Kidney (tissue), 22 donors: ENCODE measurements around the gene NPPA. TPM values are rescaled to one million over a fixed set of nuclear protein-coding genes. Genes with fewer than 3 reads are reported as not detected.
"Not testable (repeated sequence)": the region's sequence is repeated elsewhere in the genome, so short reads cannot be mapped to it uniquely, and the experiment has no call there.

Experiments used
- DNase-seq, 5 donors: peaks; one replicate each; pipeline ENCODE4 v3.0.0-alpha.2; 2013 to 2020
- FAIRE-seq: peaks from 2 replicates; lab custom pipeline; 2012; peaks lifted over from hg19 to GRCh38; lab: Jason Lieb, UNC
- H3K27ac ChIP-seq, 2 donors: one replicate each; pipeline ENCODE4 v1.7.0; 2013; ENCODE audit warnings: low read depth in 2 of 2, low read length in 2 of 2, inconsistent platforms in 1 of 2
- H3K27me3 ChIP-seq: one replicate; pipeline ENCODE4 v1.7.1; 2013; ENCODE audit warnings: low read length, inconsistent platforms; ENCODE audit not compliant: control insufficient read depth, insufficient read depth
- H3K36me3 ChIP-seq, 3 donors: one replicate each; pipeline versions ENCODE4 v1.7.0 to v1.7.1; 2013; ENCODE audit warnings: low read length in 3 of 3, control low read depth in 1 of 3, inconsistent platforms in 1 of 3; ENCODE audit not compliant: insufficient read depth in 3 of 3, control insufficient read depth in 2 of 3
- H3K4me1 ChIP-seq, 3 donors: one replicate each; pipeline versions ENCODE4 v1.7.0 to v1.7.1; 2013; ENCODE audit warnings: low read length in 3 of 3, inconsistent platforms in 1 of 3, low read depth in 1 of 3; ENCODE audit not compliant: control insufficient read depth in 2 of 3, insufficient read depth in 2 of 3
- H3K4me3 ChIP-seq, 3 donors: one replicate each; pipeline versions ENCODE4 v1.7.0 to v1.8.1; 2013; ENCODE audit warnings: low read length in 3 of 3, control low read depth in 1 of 3, inconsistent platforms in 1 of 3
- H3K9ac ChIP-seq, 3 donors: one replicate each; pipeline versions ENCODE4 v1.7.0 to v1.7.1; 2013; ENCODE audit warnings: low read length in 3 of 3, control low read depth in 1 of 3, inconsistent platforms in 1 of 3
- H3K9me3 ChIP-seq, 3 donors: one replicate each; pipeline versions ENCODE4 v1.7.0 to v1.7.1; 2013; ENCODE audit warnings: low read length in 3 of 3, control low read depth in 1 of 3, inconsistent platforms in 1 of 3; ENCODE audit not compliant: control insufficient read depth in 2 of 3, insufficient read depth in 1 of 3
- intact Hi-C: fragments of 100-400 bp; cut with DNase I; formaldehyde crosslinking; loops from one replicate; pipeline ENCODE4 v1.11.1; 2022
- long read RNA-seq, 10 donors: library from polyadenylated mRNA in 1 of 10; unstranded in 1 of 10; transcript quantifications; one replicate each; pipeline ENCODE4 v2.0.0 and lab custom pipeline, GENCODE V29; 2021 to 2026
- polyA plus RNA-seq: library from polyadenylated mRNA; stranded (reverse); fragments of 350-450 nt; fragmentation: Illumina TruSeq; extraction: RNeasy Lipid Tissue Mini Kit (QIAGEN cat#74804); gene quantifications from one replicate; pipeline ENCODE4 v1.2.3, GENCODE V29; 2014; ENCODE audit warnings: low read depth, low replicate concordance; ENCODE audit not compliant: insufficient read depth
- total RNA-seq: library from RNA; stranded (reverse); fragmentation: NEBNext Ultra II Directional; extraction: Animal tissue kit (Norgen Biotek cat#: 25700); gene quantifications from one replicate; pipeline ENCODE4 v1.2.1, GENCODE V29; 2021
- TF ChIP-seq, protein P1 (sequence below): IDR thresholded peaks from 3 replicates; pipeline ENCODE4 v1.5.1; 2012; ENCODE audit warnings: mild to moderate bottlenecking, moderate library complexity, borderline replicate concordance; ENCODE audit not compliant: insufficient read depth; ENCODE audit errors: extremely low read depth
- donor health status: control.
- donor health status: control.
- donor health status: control.
- donor health status: control.
- donor health status: control.
- donor health status: DM: yes; HTN: yes; CAD: no.
- donor health status: Normal renal cell carcinoma (clear cell type).

NPPA gene
- total RNA-seq (0.50 TPM), polyA plus RNA-seq (not detected)
- long read RNA-seq, donor 1: 0 reads
- long read RNA-seq, donor 2: 0 reads
- long read RNA-seq, donor 3: 0 reads
- long read RNA-seq, donor 4: 0 reads
- long read RNA-seq, donor 5: 0 reads
- long read RNA-seq, donor 6, transcript NPPA-202 (3 exons, 855 nt): major isoform, 5 of 5 reads
- long read RNA-seq, donor 6, partial matches to known transcripts: 0 of 5 reads
- long read RNA-seq, donor 6, other reads (novel, unspliced or antisense): 0 of 5 reads
- long read RNA-seq, donor 7: 0 reads
- long read RNA-seq, donor 8: 0 reads
- long read RNA-seq, donor 9: 0 reads
- long read RNA-seq, donor 10: 0 reads

DNA sequence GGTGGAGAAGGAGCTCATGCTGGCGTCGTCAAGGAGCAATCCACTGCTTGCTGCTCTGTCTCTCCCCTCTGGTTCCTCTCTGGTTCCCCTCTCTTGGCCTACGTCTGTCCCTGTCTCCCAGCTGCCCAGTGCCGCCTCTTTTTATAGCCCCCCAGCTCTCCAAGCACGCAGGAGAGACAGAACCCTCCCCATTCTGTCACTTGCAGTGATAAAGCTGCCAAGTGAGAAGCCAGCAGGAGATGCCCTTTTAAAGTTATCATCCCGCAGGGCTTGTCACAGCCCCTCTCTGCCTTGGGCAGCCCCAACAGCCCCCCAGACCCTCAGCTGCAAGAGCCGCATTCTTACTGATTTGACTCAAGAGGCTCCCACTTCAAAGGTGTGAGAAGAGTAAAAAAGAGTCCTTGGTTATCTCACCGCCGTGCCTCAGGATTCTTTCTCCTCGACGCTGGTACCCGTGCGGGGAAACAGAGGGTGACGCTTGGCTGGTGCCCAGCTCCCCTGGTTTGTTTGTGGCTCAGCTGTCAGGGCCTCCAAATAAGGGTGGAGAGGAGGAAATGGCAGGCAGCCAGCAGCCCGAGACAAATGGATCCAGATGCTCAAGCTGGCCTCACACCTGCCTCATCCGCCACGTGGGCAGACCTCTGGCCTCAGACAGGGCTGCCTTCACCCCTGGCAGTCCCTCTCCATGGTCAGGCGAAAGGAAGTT, at the start of gene NPPA:
NPPA (minus strand) TSS at position 117 of the 706 bp plus-strand sequence; CDS start at position 18, 99 bp downstream.
- intact Hi-C loops: no loop called here
- no peak for FAIRE-seq
- no peak within 1 kb of the TSS for H3K4me3 ChIP-seq
- H3K9ac ChIP-seq: no peak within 1 kb of the TSS
- H3K36me3 ChIP-seq: peaks cover 2 to 19% (median 9%) of the 10 kb centered on the region in 3 donors
- DNase-seq: peak in 1 of 5 donors; percentile 34
- TF ChIP-seq, protein P1, sequence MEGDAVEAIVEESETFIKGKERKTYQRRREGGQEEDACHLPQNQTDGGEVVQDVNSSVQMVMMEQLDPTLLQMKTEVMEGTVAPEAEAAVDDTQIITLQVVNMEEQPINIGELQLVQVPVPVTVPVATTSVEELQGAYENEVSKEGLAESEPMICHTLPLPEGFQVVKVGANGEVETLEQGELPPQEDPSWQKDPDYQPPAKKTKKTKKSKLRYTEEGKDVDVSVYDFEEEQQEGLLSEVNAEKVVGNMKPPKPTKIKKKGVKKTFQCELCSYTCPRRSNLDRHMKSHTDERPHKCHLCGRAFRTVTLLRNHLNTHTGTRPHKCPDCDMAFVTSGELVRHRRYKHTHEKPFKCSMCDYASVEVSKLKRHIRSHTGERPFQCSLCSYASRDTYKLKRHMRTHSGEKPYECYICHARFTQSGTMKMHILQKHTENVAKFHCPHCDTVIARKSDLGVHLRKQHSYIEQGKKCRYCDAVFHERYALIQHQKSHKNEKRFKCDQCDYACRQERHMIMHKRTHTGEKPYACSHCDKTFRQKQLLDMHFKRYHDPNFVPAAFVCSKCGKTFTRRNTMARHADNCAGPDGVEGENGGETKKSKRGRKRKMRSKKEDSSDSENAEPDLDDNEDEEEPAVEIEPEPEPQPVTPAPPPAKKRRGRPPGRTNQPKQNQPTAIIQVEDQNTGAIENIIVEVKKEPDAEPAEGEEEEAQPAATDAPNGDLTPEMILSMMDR: no peak
- H3K4me1 ChIP-seq: no peaks in the 10 kb centered on the region
- H3K9me3 ChIP-seq: no peaks in the 10 kb centered on the region
- no peak within 1 kb of the TSS for H3K27ac ChIP-seq
- H3K27me3 ChIP-seq: no peaks in the 10 kb centered on the region

DNA sequence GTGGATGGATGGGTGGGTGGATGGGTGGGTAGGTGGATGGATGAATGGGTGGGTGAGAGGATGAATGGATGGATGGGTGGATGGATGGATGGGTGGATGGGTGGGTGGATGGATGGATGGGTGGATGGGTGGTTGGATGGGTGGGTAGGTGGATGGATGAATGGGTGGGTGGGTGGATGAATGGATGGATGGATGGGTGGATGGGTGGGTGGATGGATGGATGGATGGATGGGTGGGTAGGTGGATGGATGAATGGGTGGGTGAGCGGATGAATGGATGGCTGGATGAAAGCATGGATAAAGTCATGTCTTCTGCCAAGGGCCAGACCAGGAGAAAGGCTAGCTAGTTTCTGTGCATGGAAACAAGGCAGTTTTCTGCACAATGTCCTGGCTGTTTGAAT, 46.9 kb upstream of the NPPA start:
- not testable (repeated sequence) for FAIRE-seq, H3K27ac ChIP-seq, H3K9me3 ChIP-seq, H3K4me3 ChIP-seq, H3K27me3 ChIP-seq, H3K9ac ChIP-seq, DNase-seq, H3K36me3 ChIP-seq, H3K4me1 ChIP-seq
- intact Hi-C loops: loop anchor here (5.0 kb wide), 1 partner anchor 57 kb away; no protein-coding TSS in a partner anchor

DNA sequence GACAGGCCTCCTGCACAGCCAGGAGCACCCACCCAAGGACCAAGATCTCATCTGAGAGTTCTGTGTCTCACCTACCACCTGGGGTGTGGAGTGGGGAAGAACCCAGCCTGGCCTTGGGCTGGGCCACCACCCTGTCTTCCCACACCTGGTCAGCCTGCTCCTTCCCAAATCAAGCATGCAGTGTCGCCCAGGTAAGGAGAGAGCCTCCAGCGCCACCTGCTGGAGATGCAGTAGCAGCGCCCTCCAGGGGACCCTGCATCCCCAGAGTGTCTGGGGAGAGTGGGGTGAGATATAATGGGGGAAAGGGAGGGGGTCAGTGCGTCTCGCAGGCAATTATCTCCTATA, 46.3 kb upstream of the NPPA start:
- Histone ChIP-seq H3K4me1 (no peaks in the 10 kb centered on the region), H3K9ac (no peak overlapping the region), H3K36me3 (no peaks in the 10 kb centered on the region), H3K9me3 (no peaks in the 10 kb centered on the region), H3K27me3 (peaks cover 2% of the 10 kb centered on the region), H3K27ac (no peak overlapping the region), H3K4me3 (no peak overlapping the region)
- intact Hi-C loops: loop anchor here (5.0 kb wide), 1 partner anchor 57 kb away; no protein-coding TSS in a partner anchor
- TF ChIP-seq, protein P1: peak; percentile 90
- no peak for FAIRE-seq
- DNase-seq: peak in 4 of 5 donors; percentile 47 to 76 (median 70)
